ENCODE measurements around the gene DCC.

- no peak for TF ChIP-seq FOXJ3 (CRISPR knock-in tag; IDR thresholded peaks at IDR 0.05)
- TF ChIP-seq CTCF (IDR thresholded peaks at IDR 0.05): no peak
- no peak for TF ChIP-seq POLR2AphosphoS5 (IDR thresholded peaks at IDR 0.05; ENCODE audit: low read depth, low read length)
- TF ChIP-seq TEAD4 (IDR thresholded peaks at IDR 0.05; ENCODE audit: borderline replicate concordance, insufficient read depth): no peak
- TF ChIP-seq CHD2 (IDR thresholded peaks at IDR 0.05; ENCODE audit: low read length, partially characterized antibody): no peak
- no peak for TF ChIP-seq EZH2phosphoT487 (IDR thresholded peaks at IDR 0.05; ENCODE audit: borderline replicate concordance, low read depth)
- TF ChIP-seq RCOR1 (IDR thresholded peaks at IDR 0.05; ENCODE audit: low read length): no peak
Observed at GRCh38 chr18:52353589-52353988, 13.6 kb downstream of the DCC start.
